GM18909 (cell line): Measurements from ENCODE around the gene GPR37.

ENCODE experiments used
- ATAC-seq: cut with Tn5 transposase; IDR thresholded peaks from one replicate; pipeline ENCODE4 v1.9.1; 2021; ENCODE audit warnings: mild to moderate bottlenecking; ENCODE audit not compliant: unreplicated experiment, poor library complexity

GPR37 gene

DNA sequence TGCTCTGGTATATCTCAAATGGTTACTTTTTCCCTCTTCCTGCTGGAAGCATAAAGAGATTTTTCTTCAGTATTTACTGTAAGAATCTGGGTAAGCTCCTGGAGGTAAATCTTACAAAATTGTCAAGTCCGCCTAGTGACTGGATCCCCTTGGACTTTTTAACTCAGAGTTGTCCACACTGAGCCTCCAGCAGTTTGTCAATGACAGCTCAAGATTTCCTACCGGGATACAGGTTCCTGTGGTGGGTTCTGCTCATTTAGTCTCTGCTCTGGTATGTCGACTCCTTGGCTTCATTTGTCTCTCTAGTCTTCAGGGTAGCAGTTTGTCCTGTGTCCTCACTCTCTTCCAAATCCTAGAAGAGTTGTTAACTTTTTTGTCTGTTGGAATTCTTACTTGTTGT is 27.0 kb downstream of the GPR37 start:
- ATAC-seq: no peak

- no peak for ATAC-seq
Observed at GRCh38 chr7:124737760-124738300, 27.8 kb downstream of the GPR37 start.

DNA sequence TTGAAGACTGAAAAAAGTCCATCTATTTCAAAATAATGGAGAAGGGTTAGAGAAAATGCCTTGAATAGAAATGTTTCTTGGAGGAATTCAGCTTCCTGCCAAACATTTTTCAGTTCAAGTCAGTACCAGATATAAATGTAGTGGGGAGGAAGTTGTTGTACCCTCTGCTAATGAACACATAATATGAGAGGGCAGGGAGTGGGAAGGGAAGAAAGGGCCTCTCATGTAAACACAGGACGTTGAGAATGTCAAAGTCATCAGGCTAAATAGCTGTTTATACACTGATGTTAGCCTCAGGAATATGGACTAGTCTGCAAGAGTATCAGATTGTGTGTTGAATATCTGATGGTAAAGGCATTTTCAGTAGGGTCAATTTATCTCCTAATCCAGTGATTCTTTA is 37.0 kb downstream of the GPR37 start:
- ATAC-seq: no peak

GRCh38 chr7:124724507-124725192 is 40.9 kb downstream of the GPR37 start:
- ATAC-seq: no peak

GRCh38 chr7:124724079-124724478 is 41.5 kb downstream of the GPR37 start:
- ATAC-seq: no peak

DNA sequence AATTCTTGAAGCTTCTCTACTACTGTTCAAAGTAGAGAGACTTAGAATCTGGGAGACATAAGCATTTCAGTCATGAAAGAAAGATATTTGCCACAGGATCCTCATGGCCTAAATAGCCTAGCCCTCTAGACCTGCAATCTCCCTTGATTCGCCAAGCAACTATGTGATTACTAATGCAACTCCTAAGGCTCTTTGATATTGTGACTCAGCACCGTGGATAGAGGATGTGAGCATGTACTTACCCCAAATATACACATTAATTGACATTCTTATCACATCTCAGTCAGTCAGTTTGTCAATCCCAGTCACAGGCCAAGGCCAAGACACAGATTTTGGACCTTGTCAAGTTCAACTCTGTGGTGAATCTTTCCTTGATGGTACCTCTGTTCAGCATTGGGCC is 42.6 kb downstream of the GPR37 start:
- no peak for ATAC-seq

- ATAC-seq: no peak
Observed at GRCh38 chr7:124722292-124722691, 43.3 kb downstream of the GPR37 start.

- no peak for ATAC-seq
Observed at GRCh38 chr7:124720195-124720594, 45.4 kb downstream of the GPR37 start.

GRCh38 chr7:124718032-124718766 is 47.4 kb downstream of the GPR37 start:
- no peak for ATAC-seq

- ATAC-seq: no peak
Observed at GRCh38 chr7:124716894-124717293, 48.7 kb downstream of the GPR37 start.

GRCh38 chr7:124713086-124713485 is 52.5 kb downstream of the GPR37 start:
- ATAC-seq: no peak

DNA sequence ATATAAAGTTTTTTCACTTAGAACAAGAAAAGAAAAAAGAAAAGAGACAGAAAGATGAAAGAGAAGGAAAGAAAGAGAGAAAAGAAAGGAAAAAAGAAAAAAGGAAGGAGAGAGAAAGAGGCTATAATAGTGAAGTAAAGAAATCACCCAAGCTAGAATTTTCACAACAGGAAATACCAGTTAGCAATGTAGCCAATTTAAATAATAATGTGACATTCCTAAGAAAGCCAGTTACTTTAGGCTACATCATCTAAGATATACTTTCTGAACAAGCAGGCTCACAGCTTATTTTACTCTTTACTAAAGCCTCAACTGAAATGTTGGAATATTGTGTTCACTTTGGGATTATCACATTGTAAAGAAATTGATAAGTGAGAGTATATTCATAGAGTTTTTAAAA is 53.6 kb downstream of the GPR37 start:
- no peak for ATAC-seq

GRCh38 chr7:124702385-124702784 is 63.2 kb downstream of the GPR37 start:
- no peak for ATAC-seq

DNA sequence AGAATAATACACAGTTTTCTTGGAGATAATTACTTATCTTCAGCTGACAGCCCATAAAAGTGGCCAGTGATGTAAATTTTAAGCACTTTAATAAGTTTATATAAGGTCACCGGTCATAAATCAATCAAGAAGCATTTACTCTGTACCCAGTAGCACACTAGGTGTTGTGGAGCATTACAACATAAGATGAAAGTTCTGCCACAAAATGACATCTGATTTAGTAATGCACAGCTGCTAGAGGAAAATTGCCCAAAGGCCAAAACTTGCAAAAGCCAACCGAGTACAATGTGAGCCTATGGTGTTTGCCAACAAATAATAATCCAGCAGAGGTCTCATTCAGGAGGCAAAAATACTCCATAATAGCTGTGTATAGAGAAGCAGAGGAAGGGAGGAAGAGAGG is 63.6 kb downstream of the GPR37 start:
- no peak for ATAC-seq

GRCh38 chr7:124700655-124701054 is 64.9 kb downstream of the GPR37 start:
- ATAC-seq: no peak

- ATAC-seq: no peak
Observed at GRCh38 chr7:124698964-124699363, 66.6 kb downstream of the GPR37 start.

DNA sequence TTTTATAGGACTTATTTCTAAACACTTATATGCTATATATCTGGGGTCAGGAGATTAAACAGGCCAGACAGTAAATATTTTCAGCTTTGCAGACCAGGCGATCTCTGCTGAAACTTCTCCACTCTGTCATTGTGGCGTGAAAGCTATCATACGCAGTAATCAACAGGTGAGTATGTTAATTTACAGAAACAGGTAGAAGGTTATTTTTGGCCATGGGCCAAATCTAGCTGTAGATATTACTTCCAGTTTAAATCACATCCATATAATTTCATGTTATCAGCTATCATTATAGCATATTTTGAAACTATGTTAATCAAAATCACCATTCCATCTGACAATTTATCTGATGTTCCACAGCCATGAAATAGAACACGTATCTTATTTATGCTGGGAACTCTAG is 67.8 kb downstream of the GPR37 start:
- no peak for ATAC-seq
